ENCODE results near the gene MRPL19. TPM values are rescaled to one million over a fixed set of nuclear protein-coding genes. Genes with fewer than 3 reads are reported as not detected.

The MRPL19 gene
- polyA plus RNA-seq, 1 experiment: 13.9 TPM

DNA sequence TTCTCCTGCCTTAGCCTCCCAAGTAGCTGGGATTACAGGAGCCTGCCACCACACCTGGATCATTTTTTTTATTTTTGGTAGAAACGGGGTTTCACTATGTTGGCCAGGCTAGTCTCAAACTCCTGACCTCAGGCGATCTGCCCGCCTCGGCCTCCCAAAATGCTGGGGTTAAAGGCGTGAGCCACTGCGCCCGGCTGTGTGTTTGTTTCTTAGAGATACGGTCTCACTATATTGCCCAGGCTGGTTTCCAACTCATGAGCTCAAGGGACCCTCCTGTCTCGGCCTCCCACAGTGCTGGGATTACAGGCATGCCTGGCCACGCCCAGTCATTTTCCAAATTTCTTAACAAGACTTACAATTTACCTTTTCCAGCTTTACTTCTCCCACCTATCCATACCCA, 940 bp upstream of the MRPL19 start:
- Histone ChIP-seq H3K4me3 (ENCODE audit: low read depth, low read length) (no peak overlapping the region), H3K27me3 (ENCODE audit: control insufficient read depth, insufficient read depth, low read length) (no peaks in the 10 kb centered on the region), H3K36me3 (ENCODE audit: control insufficient read depth, insufficient read depth, low read length) (peaks cover 2% of the 10 kb centered on the region; the same call in 1 of the 2 replicates)
- no peak for DNase-seq (ENCODE audit: low read depth)
- TF ChIP-seq CTCF (IDR thresholded peaks at IDR 0.05; ENCODE audit: insufficient read depth, low read depth, low read length): no peak
- POLR2A ChIA-PET: no interaction called here
- CTCF ChIA-PET: interaction anchor here (1.6 to 2.6 kb wide), 3 partner anchors 25 to 179 kb away, joined by 4 to 8 read pairs (median 7); no protein-coding TSS in a partner anchor

GRCh38 chr2:75646090-75646582, 447 bp upstream of the MRPL19 start:
- no peak for DNase-seq (ENCODE audit: low read depth)
- Histone ChIP-seq H3K36me3 (ENCODE audit: control insufficient read depth, insufficient read depth, low read length) (peaks cover 4% of the 10 kb centered on the region), H3K27me3 (ENCODE audit: control insufficient read depth, insufficient read depth, low read length) (no peaks in the 10 kb centered on the region), H3K4me3 (ENCODE audit: low read depth, low read length) (peak overlapping the region; percentile 97)
- ChIA-PET CTCF (interaction anchor here (0.7 to 2.6 kb wide), 6 partner anchors 18 to 179 kb away, joined by 3 to 8 read pairs (median 4); no protein-coding TSS in a partner anchor), POLR2A (no interaction called here)
- no peak for TF ChIP-seq CTCF (IDR thresholded peaks at IDR 0.05; ENCODE audit: insufficient read depth, low read depth, low read length)

DNA sequence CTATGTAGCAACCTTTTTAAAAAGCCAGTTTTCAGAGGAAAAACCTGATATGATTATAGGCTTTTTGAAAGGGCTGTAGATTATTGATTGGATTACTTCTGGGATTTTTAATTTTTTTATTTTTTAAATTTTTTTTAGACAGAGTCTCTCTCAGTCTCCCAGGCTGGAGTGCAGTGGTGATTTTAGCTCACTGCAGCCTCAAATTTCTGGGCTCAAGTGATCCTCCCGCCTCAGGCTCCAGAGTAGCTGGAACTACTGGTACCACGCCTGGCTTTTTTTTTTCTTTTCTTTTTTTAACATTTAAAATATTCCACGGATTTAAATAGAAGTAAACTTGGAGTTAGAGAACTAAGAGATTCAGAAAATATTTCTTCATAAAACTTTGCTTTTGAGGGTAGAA, 1.2 kb downstream of the MRPL19 start:
- 0 out of 2 replicates have a peak, but pooled peaks have one; percentile 8 for TF ChIP-seq CTCF (IDR thresholded peaks at IDR 0.05; ENCODE audit: insufficient read depth, low read depth, low read length)
- CTCF ChIA-PET: interaction anchor here (1.0 to 2.6 kb wide), 3 partner anchors 13 to 23 kb away, joined by 3 to 8 read pairs (median 4); no protein-coding TSS in a partner anchor
- peaks cover 8% of the 10 kb centered on the region for H3K36me3 ChIP-seq (ENCODE audit: control insufficient read depth, insufficient read depth, low read length)
- no peaks in the 10 kb centered on the region for H3K27me3 ChIP-seq (ENCODE audit: control insufficient read depth, insufficient read depth, low read length)
- DNase-seq (ENCODE audit: low read depth): no peak
- POLR2A ChIA-PET: no interaction called here
- H3K4me3 ChIP-seq (ENCODE audit: low read depth, low read length): peak overlapping the region; percentile 97

DNA sequence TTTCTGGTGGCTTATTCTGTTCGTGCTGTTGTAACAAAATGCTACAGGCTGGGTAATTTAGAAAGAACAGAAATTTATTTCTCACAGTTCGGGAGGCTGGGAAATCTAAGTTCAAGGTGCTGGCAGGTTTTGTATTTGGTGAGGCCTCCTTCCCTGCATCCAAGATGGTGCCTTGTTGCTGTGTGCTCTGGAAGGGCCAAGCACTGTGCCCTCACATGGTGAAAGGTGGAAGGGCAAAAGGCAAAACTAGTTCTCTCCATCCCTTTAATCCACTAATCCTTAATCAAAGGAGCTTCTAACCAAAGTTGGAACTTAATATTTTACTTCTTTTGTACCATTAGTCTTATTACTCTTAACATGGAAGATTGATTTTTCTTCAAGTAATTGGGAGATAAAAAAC, 7.4 kb downstream of the MRPL19 start:
- ChIA-PET POLR2A (no interaction called here), CTCF (interaction anchor here (0.5 to 1.1 kb wide), 3 partner anchors 14 to 65 kb away, joined by 3 to 5 read pairs (median 5); no protein-coding TSS in a partner anchor)
- peaks cover 10% of the 10 kb centered on the region for H3K36me3 ChIP-seq (ENCODE audit: control insufficient read depth, insufficient read depth, low read length)
- TF ChIP-seq CTCF (IDR thresholded peaks at IDR 0.05; ENCODE audit: insufficient read depth, low read depth, low read length): no peak
- H3K27me3 ChIP-seq (ENCODE audit: control insufficient read depth, insufficient read depth, low read length): no peaks in the 10 kb centered on the region
- no peak for DNase-seq (ENCODE audit: low read depth)
- H3K4me3 ChIP-seq (ENCODE audit: low read depth, low read length): no peak overlapping the region

DNA sequence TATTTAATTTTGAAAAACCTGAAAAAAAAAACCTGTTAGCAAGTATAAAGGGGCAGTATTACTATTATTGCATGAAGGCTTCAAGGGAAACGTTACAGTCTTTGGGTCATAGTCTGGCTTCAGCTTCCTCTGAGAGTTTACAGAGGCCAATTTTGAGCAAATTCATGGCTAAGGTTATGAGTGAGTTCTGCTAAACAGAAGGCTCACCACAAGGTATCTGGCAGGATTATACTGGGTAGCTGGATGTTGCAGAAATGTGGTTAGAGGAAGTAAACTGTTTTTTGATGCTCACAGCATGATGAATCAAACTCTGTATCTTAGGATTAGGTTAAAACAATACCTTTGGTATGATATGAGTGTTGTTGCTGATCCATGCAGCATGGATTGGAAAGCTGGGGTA, 9.3 kb downstream of the MRPL19 start:
- H3K36me3 ChIP-seq (ENCODE audit: control insufficient read depth, insufficient read depth, low read length): peaks cover 7% of the 10 kb centered on the region
- CTCF ChIA-PET: interaction anchor here (1.5 to 1.8 kb wide), 2 partner anchors 9 to 15 kb away, joined by 5 to 7 read pairs; no protein-coding TSS in a partner anchor
- no peak for DNase-seq (ENCODE audit: low read depth)
- H3K4me3 ChIP-seq (ENCODE audit: low read depth, low read length): no peak overlapping the region
- H3K27me3 ChIP-seq (ENCODE audit: control insufficient read depth, insufficient read depth, low read length): no peaks in the 10 kb centered on the region
- TF ChIP-seq CTCF (IDR thresholded peaks at IDR 0.05; ENCODE audit: insufficient read depth, low read depth, low read length): no peak
- POLR2A ChIA-PET: no interaction called here
